ENCODE results near the gene WASL. TPM values are rescaled to one million over a fixed set of nuclear protein-coding genes. Genes with fewer than 3 reads are reported as not detected.
"Not testable (repeated sequence)": the region's sequence is repeated elsewhere in the genome, so short reads cannot be mapped to it uniquely, and the experiment has no call there.

Gene WASL
- total RNA-seq, 1 donor from 2014 or later = 35.0 TPM

GRCh38 chr7:123784263-123784662 lies 35.5 kb upstream of the WASL start:
- Mint-ChIP-seq H3K4me3 (no peak overlapping the region), H3K27ac (no peak overlapping the region), H3K27me3 (ENCODE audit: low read depth) (no peaks in the 10 kb centered on the region), H3K4me1 (peaks cover 10% of the 10 kb centered on the region), H3K9me3 (no peaks in the 10 kb centered on the region), H3K36me3 (no peaks in the 10 kb centered on the region)
- no peak for TF ChIP-seq CTCF (IDR thresholded peaks at IDR 0.05; ENCODE audit: unreplicated experiment)
- DNase-seq (ENCODE audit: low spot score in 2 of 2, unreplicated experiment in 2 of 2) = no peak

GRCh38 chr7:123783820-123784219 lies 35.0 kb upstream of the WASL start:
- TF ChIP-seq CTCF (IDR thresholded peaks at IDR 0.05; ENCODE audit: unreplicated experiment) = no peak
- H3K27me3 Mint-ChIP-seq (ENCODE audit: low read depth) = no peaks in the 10 kb centered on the region
- H3K9me3 Mint-ChIP-seq = no peaks in the 10 kb centered on the region
- H3K4me1 Mint-ChIP-seq = peaks cover 10% of the 10 kb centered on the region
- no peak for DNase-seq (ENCODE audit: low spot score in 2 of 2, unreplicated experiment in 2 of 2)
- H3K36me3 Mint-ChIP-seq = no peaks in the 10 kb centered on the region
- no peak overlapping the region for H3K4me3 Mint-ChIP-seq
- H3K27ac Mint-ChIP-seq = no peak overlapping the region

GRCh38 chr7:123782071-123782798 lies 33.4 kb upstream of the WASL start:
- no peak overlapping the region for H3K4me3 Mint-ChIP-seq
- no peak for TF ChIP-seq CTCF (IDR thresholded peaks at IDR 0.05; ENCODE audit: unreplicated experiment)
- no peaks in the 10 kb centered on the region for H3K36me3 Mint-ChIP-seq
- DNase-seq (ENCODE audit: low spot score in 2 of 2, unreplicated experiment in 2 of 2) = no peak
- H3K4me1 Mint-ChIP-seq = peaks cover 10% of the 10 kb centered on the region
- no peaks in the 10 kb centered on the region for H3K9me3 Mint-ChIP-seq
- H3K27me3 Mint-ChIP-seq (ENCODE audit: low read depth) = no peaks in the 10 kb centered on the region
- H3K27ac Mint-ChIP-seq = no peak overlapping the region

- not testable (repeated sequence) for H3K9me3 Mint-ChIP-seq; H3K27me3 Mint-ChIP-seq (ENCODE audit: low read depth); H3K4me3 Mint-ChIP-seq; H3K36me3 Mint-ChIP-seq; H3K27ac Mint-ChIP-seq; H3K4me1 Mint-ChIP-seq; DNase-seq (ENCODE audit: low spot score in 2 of 2, unreplicated experiment in 2 of 2)
These were observed 31.7 kb upstream of the WASL start for GRCh38 chr7:123780472-123780871.

- no peak for TF ChIP-seq CTCF (IDR thresholded peaks at IDR 0.05; ENCODE audit: unreplicated experiment)
- peaks cover 6% of the 10 kb centered on the region for H3K4me1 Mint-ChIP-seq
- no peak overlapping the region for H3K4me3 Mint-ChIP-seq
- H3K27me3 Mint-ChIP-seq (ENCODE audit: low read depth) = no peaks in the 10 kb centered on the region
- no peak overlapping the region for H3K27ac Mint-ChIP-seq
- H3K9me3 Mint-ChIP-seq = no peaks in the 10 kb centered on the region
- H3K36me3 Mint-ChIP-seq = no peaks in the 10 kb centered on the region
- no peak for DNase-seq (ENCODE audit: low spot score in 2 of 2, unreplicated experiment in 2 of 2)
These were observed 25.7 kb upstream of the WASL start for GRCh38 chr7:123774496-123774895.

- Mint-ChIP-seq H3K4me1 (peaks cover 6% of the 10 kb centered on the region), H3K36me3 (no peaks in the 10 kb centered on the region), H3K4me3 (no peak overlapping the region), H3K27me3 (ENCODE audit: low read depth) (no peaks in the 10 kb centered on the region), H3K27ac (no peak overlapping the region), H3K9me3 (no peaks in the 10 kb centered on the region)
- no peak for DNase-seq (ENCODE audit: low spot score in 2 of 2, unreplicated experiment in 2 of 2)
- no peak for TF ChIP-seq CTCF (IDR thresholded peaks at IDR 0.05; ENCODE audit: unreplicated experiment)
These were observed 24.7 kb upstream of the WASL start for GRCh38 chr7:123773481-123773880.
